Measurements from ENCODE around the gene CCDC91. TPM values are rescaled to one million over a fixed set of nuclear protein-coding genes. Genes with fewer than 3 reads are reported as not detected.

Gene CCDC91
- total RNA-seq (2014; rRNA removed; shearing (Covaris generic)), result 11.9 and 13.7 TPM in 2 replicates

- DNase-seq (ENCODE audit: low spot score), result peak; percentile 83
These were observed at the start of gene CCDC91 for GRCh38 chr12:28190321-28191050. Gene CCDC91 (plus strand): TSS chr12:28190456. CDS start chr12:28257216, 66,760 bp downstream.

GRCh38 chr12:28144059-28144458 lies 46.2 kb upstream of the CCDC91 start:
- DNase-seq (ENCODE audit: low spot score), result no peak

GRCh38 chr12:28144532-28144931 lies 45.7 kb upstream of the CCDC91 start:
- no peak for DNase-seq (ENCODE audit: low spot score)

- no peak for DNase-seq (ENCODE audit: low spot score)
These were observed 45.0 kb upstream of the CCDC91 start for GRCh38 chr12:28145216-28145615.

- no peak for DNase-seq (ENCODE audit: low spot score)
These were observed 41.0 kb upstream of the CCDC91 start for GRCh38 chr12:28149279-28149678.

- no peak for DNase-seq (ENCODE audit: low spot score)
These were observed 33.9 kb upstream of the CCDC91 start for GRCh38 chr12:28156362-28156761.

GRCh38 chr12:28156804-28157203 lies 33.5 kb upstream of the CCDC91 start:
- DNase-seq (ENCODE audit: low spot score), result no peak

GRCh38 chr12:28158353-28158752 lies 31.9 kb upstream of the CCDC91 start:
- no peak for DNase-seq (ENCODE audit: low spot score)

GRCh38 chr12:28159688-28160087 lies 30.6 kb upstream of the CCDC91 start:
- no peak for DNase-seq (ENCODE audit: low spot score)

- DNase-seq (ENCODE audit: low spot score), result no peak
These were observed 28.6 kb upstream of the CCDC91 start for GRCh38 chr12:28161697-28162096.

- no peak for DNase-seq (ENCODE audit: low spot score)
These were observed 27.6 kb upstream of the CCDC91 start for GRCh38 chr12:28162697-28163096.

- DNase-seq (ENCODE audit: low spot score), result no peak
These were observed 25.5 kb upstream of the CCDC91 start for GRCh38 chr12:28164644-28165275.

- no peak for DNase-seq (ENCODE audit: low spot score)
These were observed 22.2 kb upstream of the CCDC91 start for GRCh38 chr12:28167981-28168485.

- DNase-seq (ENCODE audit: low spot score), result no peak
These were observed 18.7 kb upstream of the CCDC91 start for GRCh38 chr12:28171356-28172060.

- peak; percentile 53 for DNase-seq (ENCODE audit: low spot score)
These were observed 17.7 kb upstream of the CCDC91 start for GRCh38 chr12:28172434-28173030.

- no peak for DNase-seq (ENCODE audit: low spot score)
These were observed 16.8 kb upstream of the CCDC91 start for GRCh38 chr12:28173440-28173839.

- DNase-seq (ENCODE audit: low spot score), result no peak
These were observed 15.1 kb upstream of the CCDC91 start for GRCh38 chr12:28175098-28175589.

GRCh38 chr12:28176295-28176694 lies 14.0 kb upstream of the CCDC91 start:
- DNase-seq (ENCODE audit: low spot score), result no peak

- DNase-seq (ENCODE audit: low spot score), result no peak
These were observed 12.8 kb upstream of the CCDC91 start for GRCh38 chr12:28177461-28177860.

GRCh38 chr12:28177905-28178304 lies 12.4 kb upstream of the CCDC91 start:
- DNase-seq (ENCODE audit: low spot score), result no peak

GRCh38 chr12:28178775-28179174 lies 11.5 kb upstream of the CCDC91 start:
- no peak for DNase-seq (ENCODE audit: low spot score)

GRCh38 chr12:28180786-28181185 lies 9.5 kb upstream of the CCDC91 start:
- no peak for DNase-seq (ENCODE audit: low spot score)

All from H4 (cell line).